Measurements from ENCODE around the gene DTNBP1.

- no peak for TF ChIP-seq EZH2 (optimal IDR thresholded peaks at IDR 0.05; ENCODE audit: low read depth, low read length)
- no peak for TF ChIP-seq CTCF (IDR thresholded peaks at IDR 0.05; ENCODE audit: low read length)
Observed at GRCh38 chr6:15595461-15596173, 67.2 kb downstream of the DTNBP1 start.
